GM19455 (cell line): Measurements from ENCODE around the gene IQCN.

Source experiments
- ATAC-seq: cut with Tn5 transposase; IDR thresholded peaks from one replicate; pipeline ENCODE4 v1.9.1; 2021; ENCODE audit not compliant: unreplicated experiment

IQCN gene

GRCh38 chr19:18234194-18234593, 40.1 kb downstream of the IQCN start:
- ATAC-seq = no peak

DNA sequence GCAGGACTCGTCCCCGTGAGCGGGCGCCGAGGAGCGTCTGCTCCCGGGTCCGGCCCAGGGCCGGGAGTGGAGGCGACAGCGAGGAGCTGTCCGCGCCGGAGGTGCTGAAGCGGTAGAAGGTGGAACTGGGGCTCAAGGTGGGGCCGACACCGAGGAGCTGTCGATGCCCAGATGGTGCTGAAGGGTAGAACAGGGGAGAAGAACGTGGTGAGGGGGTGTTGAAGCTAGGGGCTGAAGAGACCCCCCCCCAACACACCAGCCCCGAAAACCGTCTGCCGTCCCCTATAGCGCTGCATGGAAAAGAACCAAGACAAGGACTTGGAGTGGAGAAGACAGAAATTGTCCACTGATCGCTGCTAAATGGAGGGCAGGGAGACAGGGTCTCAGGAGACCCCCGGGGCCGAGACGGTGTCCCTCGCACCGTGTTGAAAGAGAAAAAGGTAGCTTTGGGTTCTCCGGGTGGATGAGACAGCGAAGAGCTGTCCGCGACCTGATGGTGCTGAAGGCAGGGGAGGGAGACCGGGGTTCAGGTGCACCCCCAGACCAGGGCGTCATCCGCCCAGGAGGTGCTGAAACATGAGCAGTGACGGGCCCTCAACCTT, 40.9 kb downstream of the IQCN start:
- ATAC-seq = no peak

- no peak for ATAC-seq
Observed at GRCh38 chr19:18232540-18233223, 41.6 kb downstream of the IQCN start.

GRCh38 chr19:18231775-18232174, 42.5 kb downstream of the IQCN start:
- no peak for ATAC-seq

DNA sequence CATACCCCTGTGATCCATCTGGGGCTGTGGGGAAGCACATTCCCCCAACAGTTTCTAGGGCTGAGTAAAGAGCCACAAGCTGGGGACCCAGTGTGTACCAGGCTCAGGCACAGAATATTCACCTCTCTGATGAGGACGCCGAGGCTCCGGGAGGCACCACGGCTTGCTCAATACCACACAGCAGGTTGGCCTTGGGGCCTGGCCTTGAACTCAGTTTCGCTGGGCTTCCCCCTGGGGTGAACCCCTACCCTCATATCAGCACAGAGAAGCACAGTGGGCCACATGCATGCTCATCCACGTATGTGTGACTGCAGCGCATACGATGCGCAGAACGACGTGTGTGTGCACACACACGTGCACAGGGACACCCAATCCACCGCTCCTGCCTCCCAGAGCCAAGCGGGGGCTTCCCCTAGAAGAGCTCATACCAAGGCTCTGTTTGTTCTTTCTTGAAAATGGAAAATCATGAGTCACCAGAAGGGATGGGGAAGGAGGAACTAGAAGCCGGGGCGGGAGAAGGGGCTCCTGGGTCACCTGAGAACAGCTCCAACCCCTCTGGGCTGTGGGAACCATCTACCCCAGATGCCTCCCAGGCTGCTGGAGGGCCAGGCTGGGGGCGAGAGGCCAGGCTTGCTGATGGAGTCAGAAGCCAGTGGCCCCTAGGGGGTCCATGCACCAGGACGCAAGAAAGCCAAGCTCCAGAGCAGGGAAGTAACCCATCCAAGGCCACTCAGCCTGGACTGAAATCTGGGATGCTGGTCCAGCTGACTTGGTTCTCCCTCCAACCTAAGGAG, 43.1 kb downstream of the IQCN start:
- no peak for ATAC-seq

GRCh38 chr19:18229915-18230314, 44.3 kb downstream of the IQCN start:
- no peak for ATAC-seq

DNA sequence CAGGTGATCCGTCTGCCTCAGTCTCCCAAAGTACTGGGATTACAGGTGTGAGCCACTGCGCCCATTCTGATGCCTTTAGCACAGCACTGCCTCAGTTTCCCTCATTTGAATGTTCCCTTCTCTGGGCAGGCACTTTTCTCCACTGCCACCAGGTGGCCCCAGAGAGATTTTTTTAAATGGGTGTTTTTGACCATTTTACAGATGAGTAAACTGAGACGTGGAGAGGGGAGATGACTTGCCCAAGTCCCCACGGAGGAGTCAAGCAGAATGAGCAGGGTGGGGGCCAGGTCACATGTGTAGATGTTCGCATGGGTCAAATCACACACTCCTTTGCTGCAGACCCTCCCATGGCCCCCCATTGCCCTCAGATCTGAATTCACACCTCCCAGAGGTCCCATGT, 44.8 kb downstream of the IQCN start:
- ATAC-seq = no peak

DNA sequence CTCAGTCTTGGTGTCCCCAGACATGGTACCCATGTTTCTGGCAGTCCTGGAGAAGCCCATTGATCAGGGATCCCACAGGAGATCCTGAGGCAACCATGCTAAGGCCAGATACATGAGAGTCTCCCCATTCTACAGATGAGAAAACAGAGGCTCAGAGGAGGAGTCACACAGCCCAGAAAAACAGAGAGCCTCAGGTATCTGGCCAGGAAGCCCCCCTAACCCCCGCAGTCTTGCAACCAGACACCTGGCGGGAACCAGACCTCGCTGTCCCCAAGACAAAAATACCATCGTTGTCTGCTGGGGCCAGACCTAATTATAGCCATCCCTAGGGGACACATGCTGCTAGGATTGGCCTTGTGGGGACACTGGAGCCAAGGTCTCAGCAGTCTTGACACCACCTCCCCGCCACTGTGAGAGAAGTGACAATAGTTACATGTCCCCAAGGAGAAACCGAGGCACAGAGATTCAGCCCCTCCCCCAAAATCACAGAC, 46.4 kb downstream of the IQCN start:
- no peak for ATAC-seq

DNA sequence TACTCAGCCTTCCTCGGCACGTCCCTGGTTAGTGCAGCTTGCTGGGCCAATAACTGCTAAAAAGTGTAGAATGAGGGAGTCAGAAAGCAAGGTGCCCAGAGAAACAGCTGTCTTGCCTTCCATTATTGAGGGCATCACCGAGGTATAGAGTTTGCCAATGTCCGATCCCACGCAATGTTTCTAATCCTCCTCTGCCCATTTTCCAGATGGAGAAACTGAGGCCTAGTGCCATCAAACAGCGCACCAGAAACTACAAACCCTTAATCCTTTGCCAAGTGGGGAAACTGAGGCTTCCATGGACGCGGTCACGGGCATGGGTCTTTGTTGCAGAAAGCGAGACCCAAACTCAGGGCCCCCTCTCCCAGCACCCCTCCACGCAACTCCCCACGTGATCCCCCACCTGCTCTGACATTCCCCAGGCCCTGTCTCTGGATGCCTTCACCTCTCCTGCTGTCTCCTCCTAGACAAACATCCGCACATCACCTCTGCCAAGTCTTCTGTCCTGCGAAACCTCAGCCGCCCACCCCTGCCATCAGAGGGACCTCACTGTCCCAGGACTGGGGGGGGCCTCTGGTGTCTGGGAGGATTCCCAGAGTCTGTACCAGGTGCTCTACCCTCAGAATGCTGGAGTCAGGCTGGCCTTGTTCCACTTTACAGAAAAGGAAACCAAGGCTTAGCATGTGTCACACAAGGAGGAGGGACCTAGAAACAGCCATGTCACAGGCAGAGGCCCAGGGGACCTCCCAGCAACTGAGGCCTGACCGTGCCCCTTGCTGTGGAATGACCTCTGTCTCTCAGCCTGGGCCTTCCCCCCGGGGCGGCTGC, 47.1 kb downstream of the IQCN start:
- ATAC-seq = no peak

GRCh38 chr19:18225702-18226468, 48.4 kb downstream of the IQCN start, which contains the start of gene PDE4C:
TSS of gene PDE4C (minus strand) at chr19:18226438. CDS start at chr19:18226415, 23 bp downstream.
- no peak for ATAC-seq

DNA sequence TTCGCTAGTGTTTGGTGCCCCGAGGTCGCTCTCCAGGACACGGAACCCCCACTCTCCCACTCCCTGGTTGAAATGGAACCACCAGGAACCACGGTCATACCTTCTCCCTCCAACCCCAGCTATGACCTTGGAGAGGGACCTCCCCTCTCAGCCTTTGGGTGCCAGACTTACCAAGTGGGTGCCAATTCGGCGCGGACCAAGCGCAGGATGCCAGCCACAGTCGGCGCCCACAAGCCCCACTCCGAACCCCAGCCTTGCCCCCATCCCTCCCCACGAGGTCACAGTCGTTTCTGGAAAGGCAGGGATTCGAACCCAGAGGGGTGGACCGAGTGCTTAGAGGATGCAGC, 48.9 kb downstream of the IQCN start:
- no peak for ATAC-seq

DNA sequence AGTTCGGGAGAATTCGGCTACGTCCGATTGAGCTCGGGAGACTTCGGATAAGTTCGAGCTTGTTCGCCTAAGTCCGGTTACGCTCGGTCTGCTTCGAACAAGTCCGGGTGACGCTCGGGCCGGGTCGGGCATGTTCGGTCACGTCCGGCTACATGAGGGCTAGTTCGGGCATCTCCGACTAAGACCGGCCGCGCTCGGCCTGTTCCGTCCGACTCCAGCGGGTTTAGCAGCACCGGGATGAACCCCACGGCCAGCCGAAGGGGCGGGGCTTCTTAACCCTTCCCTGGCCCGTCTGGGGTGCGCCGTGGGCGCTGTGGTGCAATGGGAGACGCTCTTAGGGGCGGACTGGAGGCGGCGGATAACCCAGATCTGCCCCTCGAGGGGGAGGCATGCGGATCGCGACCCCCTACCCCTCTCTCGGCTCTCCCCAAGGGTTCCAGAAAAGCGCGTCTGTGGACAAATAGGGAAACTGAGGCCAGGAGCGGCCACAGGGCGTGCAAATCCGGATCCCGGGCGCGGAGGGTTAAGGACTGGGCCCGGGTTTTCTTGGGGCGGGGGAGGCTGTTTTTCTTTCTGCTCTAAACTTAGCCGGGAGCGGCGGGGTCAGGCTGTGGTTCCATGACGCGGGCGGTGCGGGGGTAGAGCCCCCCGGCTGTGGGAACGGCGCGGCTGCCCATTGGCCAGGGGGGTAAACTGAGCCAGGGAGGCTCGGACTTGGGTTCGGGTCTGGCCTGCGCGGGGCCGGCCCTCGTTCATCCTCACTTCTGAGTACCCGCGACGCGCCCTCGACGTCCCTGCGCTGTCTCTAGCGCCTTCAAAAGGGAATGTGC, 49.5 kb downstream of the IQCN start:
- ATAC-seq = peak; percentile 82

DNA sequence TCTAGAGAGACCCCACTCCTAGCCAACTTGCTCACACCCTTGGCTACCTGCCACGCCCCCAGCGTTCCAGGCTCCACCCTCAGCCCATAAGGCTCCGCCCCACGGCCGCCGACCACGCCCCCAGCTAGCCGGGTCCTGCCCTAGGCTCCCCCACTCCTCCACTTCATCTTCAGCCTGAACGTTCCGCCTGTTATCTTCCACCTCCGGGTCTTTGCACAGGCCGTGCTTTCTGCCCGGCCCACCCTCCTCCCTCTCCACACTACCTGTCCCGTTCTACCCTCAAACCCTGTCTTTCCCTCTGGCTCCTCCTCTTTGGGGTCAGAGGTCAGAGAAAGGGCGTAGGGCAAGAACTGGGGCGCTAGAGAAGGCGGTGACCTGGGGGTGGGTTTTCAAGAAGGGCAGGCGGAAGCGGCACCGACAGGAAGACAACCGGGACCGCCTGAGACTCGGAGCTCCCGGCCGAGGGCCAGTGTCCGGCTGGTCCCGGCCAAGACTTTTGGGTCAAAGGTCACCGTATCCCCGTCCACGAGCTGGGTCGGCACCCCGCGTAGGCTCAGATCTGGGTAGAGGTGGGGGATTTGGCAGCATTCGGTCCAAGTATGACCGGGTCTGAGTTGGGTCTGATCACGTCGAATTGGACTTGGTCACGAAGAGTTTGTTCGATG, 50.3 kb downstream of the IQCN start:
- peak; percentile 16 for ATAC-seq

- ATAC-seq = no peak
Observed at GRCh38 chr19:18221815-18222725, 52.2 kb downstream of the IQCN start.

GRCh38 chr19:18220632-18221275, 53.5 kb downstream of the IQCN start:
- ATAC-seq = no peak

- no peak for ATAC-seq
Observed at GRCh38 chr19:18219911-18220631, 54.2 kb downstream of the IQCN start.

DNA sequence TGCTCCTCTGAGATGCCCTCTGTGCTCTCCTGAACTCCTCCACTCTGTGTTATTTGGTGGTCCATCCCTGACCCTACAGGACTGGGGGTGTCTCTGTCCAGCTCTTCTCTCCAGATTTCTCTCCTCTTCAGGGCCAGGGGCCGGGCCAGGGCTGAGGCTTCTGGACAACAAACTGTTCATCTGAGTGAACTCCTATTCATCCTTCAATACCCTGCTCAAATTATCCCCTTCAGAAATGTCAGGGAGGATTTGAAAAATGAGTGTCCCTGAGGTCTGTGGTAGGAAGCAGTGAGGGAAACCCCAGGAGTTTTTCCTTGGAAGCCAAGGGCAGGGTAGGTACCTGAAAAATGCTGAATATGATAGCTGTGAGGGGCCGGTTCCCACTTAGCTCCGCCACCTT, 55.7 kb downstream of the IQCN start:
- no peak for ATAC-seq
